ENCODE measurements around the gene HOXA3.
A peak's percentile ranks its signal among the peaks of the same experiment; 100 is the strongest.

Gene HOXA3

DNA sequence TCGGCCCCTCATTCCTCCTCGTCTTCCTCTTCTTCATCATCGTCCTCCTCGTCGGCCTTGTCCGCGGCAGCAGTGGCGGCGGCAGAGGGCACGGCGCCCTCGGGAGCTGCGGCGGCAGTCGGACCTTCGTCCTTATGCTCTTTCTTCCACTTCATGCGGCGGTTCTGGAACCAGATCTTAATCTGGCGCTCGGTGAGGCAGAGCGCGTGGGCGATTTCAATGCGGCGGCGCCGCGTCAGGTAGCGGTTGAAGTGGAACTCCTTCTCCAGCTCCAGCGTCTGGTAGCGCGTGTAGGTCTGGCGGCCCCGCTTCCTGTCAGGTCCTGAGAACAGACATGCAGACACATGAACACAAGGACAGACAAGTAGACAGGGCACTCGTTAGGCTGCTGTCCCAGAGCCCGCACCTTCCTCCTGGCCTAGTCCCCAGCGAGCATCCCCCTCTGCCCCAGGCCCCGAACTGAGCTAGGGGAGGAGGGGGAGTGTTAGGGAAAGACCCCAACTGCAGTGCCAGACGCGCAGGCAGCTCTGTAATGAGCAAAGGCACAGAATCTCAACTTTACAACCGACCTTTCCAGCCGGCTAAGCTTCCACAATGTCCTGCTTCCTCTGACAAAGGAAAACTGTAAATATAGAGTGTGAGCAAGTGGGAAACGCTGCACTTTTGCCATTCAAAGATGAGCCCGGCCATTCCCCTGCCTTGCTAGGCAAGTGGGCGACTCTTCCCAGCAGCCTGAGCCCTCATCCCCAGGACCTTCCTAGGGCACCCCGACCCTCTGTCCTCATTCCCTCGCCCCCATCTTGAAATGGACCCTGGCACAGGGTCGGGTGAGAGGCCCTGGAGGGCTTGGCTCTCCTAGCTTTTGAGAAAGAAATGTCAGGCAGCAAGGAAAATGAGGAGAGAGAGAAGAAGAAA is 2.8 kb upstream of the HOXA3 start:
- DNase-seq: no peak

DNA sequence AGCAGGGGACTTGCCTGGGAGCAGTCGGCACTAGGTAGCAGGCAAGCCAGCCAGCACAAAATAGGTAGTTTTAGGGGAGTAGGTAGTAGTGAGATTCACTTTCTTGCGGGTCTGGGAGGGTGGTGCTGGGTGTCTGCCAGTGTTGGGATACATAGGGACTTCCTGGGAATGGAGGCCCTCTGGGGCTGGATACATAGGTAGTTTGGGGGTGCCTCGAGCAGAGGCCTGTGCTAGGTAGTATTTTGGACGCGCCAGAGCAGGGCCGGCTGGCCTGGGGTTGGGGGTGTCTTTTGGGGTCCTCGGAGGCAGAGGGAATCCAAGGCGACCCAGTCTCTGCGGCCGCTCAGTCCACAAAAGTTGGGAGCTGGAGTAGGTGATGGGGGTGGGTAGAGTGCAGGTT is 2.0 kb upstream of the HOXA3 start:
- no peak for DNase-seq

DNA sequence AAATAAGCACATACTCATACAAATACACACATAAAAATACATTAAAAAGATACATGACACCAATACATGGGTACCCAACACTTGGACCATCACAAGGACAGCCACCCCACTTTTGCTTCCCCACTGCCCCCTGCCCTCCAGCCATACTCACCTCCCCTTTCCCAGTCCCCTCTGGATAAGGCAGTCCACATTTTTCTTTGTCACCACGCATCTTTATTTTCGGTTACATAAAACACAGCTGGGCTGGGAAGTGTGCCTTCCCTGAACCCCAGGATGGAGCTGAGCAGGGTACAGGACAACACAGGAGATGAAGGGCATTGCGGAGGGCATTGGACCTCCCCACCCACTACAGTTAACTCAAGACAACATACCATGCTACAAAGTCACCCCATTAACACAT is 1.1 kb upstream of the HOXA3 start:
- no peak for DNase-seq

DNA sequence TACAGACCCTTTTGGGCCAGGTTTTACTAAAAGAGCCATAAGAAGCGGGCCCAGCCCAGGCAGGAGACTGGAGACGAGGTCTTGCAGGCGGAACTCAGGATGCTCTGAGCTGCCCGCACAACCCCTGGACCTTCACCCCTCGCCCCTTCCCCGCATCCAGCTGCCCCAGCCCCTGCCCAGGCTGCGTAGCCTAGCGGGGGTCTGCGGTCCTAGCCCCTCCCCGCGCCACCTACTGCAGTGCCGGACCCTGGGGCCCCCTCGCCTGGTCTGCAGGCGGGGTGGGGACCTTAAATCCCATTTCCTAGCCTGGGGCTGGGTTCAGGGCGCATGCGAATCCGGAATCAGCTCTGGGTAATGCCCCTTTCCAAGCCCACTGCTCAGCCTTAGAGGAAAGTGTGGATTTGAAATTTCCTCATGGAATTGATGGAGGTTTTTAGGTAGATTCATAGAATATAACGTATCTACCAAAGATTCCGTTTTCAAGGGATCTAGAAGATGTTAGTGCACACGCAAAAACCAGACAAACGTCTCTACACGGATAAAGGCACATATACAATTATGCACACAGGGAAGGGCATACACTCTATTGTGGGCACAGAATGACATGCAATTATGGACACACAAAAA is 546 bp upstream of the HOXA3 start:
- DNase-seq: no peak

DNA sequence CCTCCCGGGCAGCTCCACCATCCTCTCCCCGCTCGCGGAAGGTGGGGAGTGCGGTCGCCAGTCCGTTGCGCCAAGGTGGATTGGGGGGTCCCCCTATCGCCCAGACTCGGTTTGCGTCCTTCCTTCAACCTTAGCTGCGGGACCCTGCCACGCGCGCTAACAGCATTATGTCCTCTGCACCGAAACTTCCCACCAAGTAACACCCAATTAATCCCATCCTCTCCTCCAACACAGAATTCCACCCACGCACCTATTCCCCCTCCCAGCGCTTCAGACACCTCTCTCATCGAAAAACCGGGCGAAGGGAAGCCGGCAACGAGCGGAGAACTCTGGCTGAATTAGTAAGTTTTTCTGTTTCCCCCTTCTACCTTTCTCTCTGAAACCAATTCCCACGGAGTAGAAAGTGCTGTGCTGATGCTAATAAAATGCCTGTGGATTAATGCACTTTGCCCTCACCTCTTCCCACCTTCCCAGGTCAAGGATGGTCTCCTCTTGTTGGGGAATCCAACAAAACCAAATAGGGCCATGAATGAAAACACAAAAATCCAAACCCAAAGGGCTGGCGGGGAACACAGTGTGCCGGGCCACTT is 947 bp downstream of the HOXA3 start:
- no peak for DNase-seq

DNA sequence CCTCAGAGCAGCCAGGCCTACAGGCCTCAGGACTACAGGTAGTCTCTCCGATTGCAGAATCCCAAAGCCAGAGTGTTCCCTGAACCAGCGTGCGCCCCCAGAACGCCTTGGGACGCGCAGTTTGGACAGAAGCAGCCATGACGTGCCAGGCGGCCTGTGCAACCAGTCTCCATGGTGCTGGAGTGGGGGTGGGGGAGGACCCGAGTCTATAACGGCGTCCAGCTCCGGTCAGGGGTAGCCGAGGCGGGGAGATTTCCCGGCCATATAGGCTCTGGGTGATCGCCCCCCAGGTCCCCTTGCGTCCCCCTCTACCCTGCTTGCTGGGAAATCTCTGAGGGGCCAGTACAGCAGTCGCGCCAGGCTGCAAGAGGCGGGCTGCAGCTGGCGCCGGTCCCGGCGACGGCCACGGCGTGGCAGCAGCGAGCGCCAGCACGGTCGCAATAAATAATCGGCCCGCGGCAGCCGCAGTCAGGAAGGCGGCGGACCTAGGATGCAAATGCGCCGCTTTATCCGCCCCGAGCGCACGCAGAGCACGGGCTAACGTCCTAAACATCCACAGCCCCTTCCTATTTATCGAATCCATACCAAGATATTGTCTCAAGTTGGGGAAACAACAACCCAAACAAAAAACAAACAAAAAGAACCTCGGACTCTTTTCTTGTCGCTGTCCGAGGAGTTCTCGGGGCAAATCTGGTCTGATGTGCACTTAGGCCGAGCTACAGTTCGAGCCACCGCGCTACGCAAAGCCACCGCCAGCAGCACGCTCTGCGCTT is 1.6 kb downstream of the HOXA3 start:
- DNase-seq: peak; percentile 46 to 73

DNA sequence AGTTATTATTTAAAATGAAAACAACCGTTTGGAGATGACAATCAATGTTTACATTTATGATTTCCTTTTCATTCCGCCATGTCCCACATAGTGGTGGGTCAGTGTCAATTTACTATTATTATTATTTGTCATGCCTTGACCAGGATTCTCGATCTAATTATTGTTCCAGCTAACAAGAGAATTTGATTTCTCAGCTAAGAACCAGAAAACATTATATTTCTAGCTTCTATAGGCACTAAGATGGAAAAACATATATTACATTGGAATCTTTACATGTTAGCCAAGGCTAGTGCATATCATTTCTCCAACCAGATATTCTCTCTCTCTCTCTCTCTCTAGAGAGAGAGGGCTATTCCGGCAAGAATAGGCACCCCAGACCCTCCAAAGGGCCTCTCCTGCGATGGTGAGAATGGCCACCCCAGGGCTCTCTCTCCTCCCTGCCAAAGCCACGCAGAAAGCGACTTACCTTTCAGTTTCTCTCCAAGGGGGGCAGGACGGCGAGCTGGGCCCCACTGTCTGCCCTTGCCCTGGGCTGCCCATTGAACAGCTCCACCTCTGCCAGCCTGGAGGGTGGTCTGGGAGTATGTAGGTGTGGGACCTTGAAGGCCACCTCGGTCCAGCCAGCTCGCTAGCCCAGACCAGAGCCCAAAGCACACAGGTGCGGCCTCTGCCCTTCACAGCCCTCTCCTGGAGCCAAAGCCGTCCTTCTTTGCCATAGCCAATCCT is 2.4 kb downstream of the HOXA3 start:
- no peak for DNase-seq

DNA sequence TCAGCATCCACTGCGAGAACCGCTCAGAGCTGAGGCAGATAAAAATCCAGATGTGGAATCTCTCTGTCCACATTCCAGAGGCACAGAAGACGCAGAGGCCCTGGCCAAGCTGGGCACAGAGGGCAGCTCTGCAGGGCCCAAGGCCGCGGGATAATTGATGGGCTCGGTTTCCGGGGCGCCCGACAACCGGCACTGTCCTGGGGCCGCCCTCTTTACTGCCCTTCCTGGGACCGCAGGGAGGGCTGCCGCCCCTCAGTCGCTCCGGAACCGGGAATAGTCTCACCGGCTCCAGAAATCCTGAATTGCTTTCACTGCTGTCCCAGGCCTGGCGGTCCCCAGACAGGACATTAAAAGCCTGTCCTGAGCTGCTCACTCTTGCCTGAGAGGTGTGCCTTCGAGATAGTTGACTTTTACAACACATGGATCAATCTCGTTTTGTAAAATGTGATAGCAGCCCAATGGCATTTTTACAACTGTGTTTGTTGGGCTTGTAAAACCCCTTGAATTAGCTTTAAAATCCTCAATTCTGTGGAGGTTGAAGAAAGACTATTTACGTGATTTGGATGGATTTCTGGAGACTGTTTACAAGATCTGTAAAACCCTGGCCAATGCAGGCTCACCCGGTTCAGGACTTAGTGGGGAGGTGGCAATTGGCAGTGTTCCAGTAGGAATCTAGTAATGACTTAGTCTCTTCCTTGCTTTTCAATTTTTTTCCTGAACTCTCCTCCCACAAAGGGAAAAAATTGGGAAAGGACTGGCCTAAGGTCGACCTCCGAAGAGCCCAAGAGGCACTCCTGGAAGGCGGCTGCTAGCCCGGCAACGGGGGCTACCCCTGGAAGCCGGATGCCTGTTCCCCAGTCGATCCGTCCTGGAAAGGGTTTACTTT is 3.4 kb downstream of the HOXA3 start:
- DNase-seq: no peak

DNA sequence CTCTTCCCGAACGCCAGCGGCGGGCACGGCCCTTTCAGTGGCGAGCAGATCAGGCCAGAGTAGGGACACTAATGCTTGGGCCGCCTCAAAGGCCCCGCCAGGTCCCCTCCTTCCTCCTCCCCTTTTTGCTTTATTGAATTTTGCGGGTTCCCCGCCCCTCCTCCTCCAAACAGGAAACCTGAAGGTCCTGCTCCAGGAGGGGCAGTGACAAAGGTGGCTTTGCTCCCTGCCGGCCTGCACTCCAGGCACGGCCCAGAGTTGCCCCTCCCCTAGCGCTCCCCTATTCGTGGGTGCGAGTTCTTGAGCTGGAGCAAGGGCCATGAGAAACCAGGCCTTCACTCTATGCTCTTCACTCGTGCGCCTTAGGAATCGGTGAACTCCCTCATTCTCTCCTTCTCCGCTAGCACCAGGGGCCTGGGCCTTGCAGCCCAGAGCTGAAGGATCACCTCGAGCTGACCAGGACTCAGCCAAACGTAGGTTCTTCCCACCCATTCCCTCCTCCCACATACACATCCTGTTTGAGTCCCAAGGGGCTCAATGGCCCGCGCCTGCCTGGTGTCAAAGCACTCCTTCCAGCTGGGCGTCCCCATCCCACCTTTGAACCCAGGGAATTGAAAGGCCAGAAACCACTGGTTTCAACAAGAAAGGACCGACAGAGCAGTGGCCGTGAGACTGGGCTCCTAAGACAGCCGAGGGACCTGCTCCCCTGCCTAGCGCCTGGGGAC is 4.2 kb downstream of the HOXA3 start:
- no peak for DNase-seq

DNA sequence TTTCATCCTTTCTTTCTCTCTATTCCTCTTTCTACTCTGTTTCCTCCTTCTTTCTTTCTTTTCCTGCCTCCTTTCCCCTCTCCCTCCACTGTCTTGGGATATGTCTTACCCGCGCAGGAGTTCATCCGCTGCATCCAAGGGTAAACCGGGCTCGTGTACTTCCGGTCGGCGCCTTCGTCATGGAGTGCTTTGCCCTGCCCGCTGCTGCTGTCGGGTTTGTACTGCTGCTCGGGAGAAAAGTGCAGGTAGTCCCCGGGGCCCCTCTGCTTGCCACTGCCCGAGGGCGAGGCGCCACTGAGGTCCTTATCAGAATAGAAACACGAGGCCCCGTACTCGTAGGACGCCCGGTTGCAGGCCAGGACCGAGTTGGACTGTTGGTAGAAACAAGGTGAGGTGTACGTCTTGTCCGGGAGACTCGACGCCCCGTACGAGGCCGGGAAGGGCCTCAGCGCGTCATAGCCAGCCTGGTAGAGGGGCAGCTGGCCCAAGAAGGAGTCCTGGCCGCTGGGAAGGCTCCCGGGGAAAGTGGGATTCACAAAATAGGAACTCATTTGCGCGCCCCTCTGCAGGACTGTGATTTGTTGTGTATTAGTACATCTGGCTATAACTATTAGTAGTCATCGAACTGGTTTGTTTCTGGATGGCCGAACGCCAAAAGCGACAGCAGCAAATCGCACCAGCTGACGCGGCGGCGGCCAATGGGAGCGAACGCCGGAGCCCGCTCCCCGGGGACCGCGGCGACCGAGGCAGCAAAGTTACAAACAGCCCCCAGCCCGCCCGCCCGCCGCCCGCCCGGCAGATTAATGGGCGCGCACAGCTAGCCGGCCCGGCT is 5.0 kb downstream of the HOXA3 start, which contains the start of gene HOXA6:
Gene HOXA6, minus strand, starts transcription at position 576 of the 832 bp plus-strand sequence. Its CDS starts 25 bp downstream, at position 551.
- no peak for DNase-seq

DNA sequence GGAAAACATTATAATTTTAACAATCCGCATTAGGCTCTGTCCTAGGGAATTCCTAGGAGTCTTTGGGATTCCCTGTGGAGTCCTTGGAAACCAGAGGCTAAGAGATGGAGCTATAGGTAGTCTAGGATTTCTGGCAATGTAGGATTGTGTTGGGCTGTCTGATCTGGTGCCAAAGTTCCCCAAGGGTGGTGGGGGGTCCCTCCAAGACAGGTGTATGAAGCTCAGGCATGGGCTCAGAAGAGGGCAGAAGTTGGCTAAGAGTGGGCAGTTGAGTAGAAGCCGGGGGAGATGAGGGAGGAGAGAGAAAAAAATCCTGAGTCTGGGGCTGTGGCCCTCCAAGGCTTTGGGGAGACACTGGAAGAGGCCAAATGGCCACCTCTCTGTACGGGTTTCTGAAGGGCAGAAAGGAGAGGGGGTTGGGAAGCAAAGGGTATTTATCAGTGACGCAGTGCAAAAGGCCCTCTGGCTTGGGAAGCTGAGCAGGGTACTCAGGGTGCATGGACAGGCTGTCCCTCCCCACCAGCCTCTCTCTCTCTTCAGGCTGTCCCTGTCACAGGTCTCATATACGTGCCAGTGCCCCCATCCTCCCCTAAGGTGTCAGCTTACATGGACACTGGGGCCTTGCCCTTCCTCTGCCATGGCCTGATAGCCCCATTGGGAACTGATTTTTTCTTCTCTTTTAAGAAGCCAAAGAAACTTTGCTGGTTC is 5.7 kb downstream of the HOXA3 start:
- no peak for DNase-seq

DNA sequence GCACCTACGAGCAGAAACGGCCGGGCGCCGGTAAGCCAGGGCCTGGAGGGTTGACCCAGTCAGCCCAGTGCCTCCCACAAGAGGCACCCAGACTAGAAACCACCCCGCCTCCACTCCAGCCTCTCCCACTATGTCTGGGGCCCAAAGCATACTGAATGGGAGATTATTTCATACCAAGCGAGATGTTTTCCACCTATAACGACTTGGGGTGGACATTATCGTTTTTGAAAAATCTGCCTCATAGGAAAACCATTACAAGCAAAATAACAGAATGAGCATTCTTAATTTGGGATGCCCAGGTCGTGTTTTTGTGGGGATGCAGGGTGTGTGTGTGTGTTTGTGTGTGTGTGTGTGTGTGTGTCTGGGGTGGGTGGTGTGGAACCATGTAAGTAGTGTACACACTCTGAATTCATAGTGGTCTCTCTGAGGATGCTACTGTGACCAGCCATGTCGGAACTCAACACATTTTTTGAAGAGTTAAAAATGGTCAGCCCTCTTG is 6.4 kb downstream of the HOXA3 start:
- DNase-seq: no peak

DNA sequence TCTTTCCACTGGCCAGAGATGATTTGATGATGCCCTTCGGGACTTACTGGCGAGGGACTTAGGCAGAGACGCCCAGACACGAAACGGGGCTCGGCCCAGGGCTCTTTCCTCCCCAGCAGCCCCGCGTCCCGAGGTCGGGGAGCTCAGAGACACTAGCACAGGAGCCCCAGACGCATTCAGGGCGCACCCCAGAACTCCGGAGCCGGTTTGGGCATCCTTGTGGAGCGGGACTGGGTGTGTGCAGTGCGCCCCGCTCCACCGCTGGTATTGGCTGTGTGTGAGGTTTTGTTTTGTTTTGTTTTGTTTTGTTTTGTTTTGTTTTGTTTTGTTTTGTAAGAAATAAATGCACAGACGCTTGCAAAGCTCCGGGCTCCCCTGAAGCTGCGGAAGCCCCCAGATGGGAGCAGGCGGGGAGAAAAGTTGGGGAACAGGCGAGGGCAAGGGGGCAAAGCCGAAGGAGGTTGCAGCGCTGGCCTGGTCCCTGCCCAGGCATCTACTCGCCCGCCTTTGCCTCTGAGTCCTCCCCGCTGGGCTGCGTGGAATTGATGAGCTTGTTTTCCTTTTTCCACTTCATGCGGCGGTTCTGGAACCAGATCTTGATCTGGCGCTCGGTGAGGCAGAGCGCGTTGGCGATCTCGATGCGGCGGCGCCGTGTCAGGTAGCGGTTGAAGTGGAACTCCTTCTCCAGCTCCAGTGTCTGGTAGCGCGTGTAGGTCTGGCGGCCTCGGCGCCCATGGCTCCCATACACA is 7.0 kb downstream of the HOXA3 start:
- DNase-seq: no peak

DNA sequence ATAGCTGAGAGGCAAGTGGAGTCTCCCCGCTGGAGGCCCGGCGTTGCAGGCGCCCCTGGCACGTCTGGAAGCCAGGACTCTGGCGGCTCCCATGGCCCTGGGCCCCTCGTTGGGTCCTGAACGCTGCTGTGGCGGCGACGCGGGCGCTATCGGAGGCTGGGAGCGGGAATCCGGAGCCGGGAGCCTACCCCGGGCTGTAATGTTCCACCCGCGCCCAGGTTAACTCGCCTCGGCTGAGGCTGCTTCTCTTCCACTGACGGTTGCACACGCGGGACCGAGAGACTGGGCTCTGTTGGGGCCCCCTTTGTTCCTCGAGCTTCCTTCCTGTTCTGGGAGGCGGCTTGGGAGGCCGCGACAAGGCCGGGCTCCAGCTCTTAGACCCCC is 7.6 kb downstream of the HOXA3 start:
- no peak for DNase-seq

DNA sequence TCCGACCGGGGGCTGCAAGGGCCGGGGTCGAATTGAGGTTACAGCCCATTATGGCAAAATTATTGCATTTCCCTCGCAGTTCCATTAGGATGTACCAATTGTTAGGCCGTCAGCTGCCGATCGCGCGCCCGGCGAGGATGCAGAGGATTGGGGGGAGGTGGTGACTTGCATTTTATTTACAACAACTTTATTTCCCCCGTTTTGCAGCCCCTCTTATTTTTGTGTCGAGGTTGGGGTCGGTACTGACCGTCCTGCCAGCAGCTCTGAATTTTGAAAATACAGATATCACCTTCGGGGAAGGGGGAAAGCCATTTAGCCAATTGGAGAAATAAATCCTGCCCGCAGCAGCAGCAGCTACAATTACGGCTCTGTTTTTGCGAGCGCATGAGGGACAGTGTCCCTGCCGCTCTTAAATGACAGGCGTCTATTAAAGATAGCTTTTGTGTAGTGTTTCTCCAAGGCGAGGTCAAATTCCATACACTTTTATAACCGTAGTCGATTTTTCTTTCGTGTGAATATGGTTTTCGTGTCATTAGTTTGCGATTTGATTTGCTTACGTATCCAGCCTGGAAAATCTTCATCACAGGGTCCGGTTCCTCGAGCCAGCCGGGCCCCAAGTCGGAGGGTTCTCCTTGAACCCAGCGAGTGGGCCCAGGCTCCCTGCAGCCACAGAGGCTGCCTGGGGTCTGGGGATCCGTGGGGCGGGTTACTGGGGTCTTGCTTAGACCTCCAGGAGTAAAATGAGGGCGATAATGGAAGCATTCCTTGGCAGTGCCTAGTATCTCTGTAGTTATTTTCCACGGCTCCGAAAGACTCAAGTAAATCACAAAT is 8.2 kb downstream of the HOXA3 start:
- no peak for DNase-seq

DNA sequence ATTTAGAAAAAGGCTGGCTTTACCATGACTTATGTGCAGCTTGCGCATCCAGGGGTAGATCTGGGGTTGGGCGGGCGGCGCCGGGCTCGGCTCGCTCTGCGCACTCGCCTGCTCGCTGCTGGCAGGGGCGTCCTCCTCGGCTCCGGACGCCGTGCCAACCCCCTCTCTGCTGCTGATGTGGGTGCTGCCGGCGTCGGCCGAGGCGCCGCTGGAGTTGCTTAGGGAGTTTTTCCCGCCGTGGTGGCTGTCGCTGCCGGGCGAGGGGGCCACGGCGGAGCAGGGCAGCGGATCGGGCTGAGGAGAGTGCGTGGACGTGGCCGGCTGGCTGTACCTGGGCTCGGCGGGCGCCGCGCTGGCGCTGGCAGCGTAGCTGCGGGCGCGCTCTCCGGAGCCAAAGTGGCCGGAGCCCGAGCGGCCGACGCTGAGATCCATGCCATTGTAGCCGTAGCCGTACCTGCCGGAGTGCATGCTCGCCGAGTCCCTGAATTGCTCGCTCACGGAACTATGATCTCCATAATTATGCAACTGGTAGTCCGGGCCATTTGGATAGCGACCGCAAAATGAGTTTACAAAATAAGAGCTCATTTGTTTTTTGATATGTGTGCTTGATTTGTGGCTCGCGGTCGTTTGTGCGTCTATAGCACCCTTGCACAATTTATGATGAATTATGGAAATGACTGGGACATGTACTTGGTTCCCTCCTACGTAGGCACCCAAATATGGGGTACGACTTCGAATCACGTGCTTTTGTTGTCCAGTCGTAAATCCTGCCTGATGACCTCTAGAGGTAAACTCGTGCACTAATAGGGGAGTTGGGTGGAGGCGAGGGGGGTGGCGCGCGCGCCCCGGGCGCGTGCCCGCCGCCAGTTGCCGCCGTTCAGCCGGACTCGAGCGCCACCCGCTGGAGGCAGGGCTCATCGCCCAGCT is 9.1 kb downstream of the HOXA3 start, which contains the start of gene HOXA5:
Gene HOXA5, minus strand, starts transcription at position 659 of the 927 bp plus-strand sequence. Its CDS starts 74 bp downstream, at position 585.
- peak; percentile 32 to 60 for DNase-seq
